ENCODE data around the gene ADORA3. TPM values are rescaled to one million over a fixed set of nuclear protein-coding genes. Genes with fewer than 3 reads are reported as not detected.

Gene ADORA3
- total and polyA plus RNA-seq, 2 of the 8 experiments (the other 6 are each of a cell fraction or from before 2014, with no cell fraction given) = 0.03 TPM; not detected in 1

- TF ChIP-seq EGR1 (IDR thresholded peaks at IDR 0.05; ENCODE audit: borderline replicate concordance, low read depth, low read length) (no peak), RFX5 (IDR thresholded peaks at IDR 0.05; ENCODE audit: borderline replicate concordance, low read depth, low read length) (no peak), MAX (IDR thresholded peaks at IDR 0.05) (no peak)
These were observed 7.0 kb downstream of the ADORA3 start (continued) for GRCh38 chr1:111496398-111496797.

All from H1 (cell line).